SU-DHL-6 (cell line): ENCODE results near the gene CEP20.

Experiments used
- H2AFZ ChIP-seq: fragments of 200-600 bp; sonication (generic); 2 replicates; pipeline ENCODE4 v1.6.1; 2014; ENCODE audit warnings: low read depth, mild to moderate bottlenecking, moderate library complexity, mixed read lengths, antibody characterized with exemption, low read length; ENCODE audit not compliant: severe bottlenecking
- H3F3A ChIP-seq: fragments of 200-600 bp; shearing (Covaris generic); 2 replicates; pipeline ENCODE4 v1.6.0; 2016; ENCODE audit warnings: antibody characterized with exemption, mild to moderate bottlenecking; ENCODE audit not compliant: insufficient read depth
- H3K27ac ChIP-seq: fragments of 200-600 bp; sonication (generic); 2 replicates; pipeline ENCODE4 v1.5.1; 2016; ENCODE audit warnings: low read depth, mild to moderate bottlenecking, low read length, moderate library complexity, mixed read lengths
- H3K27me3 ChIP-seq: fragments of 200-600 bp; sonication (generic), shearing (Covaris generic); 2 replicates; pipeline ENCODE4 v1.6.0; 2014; ENCODE audit warnings: mild to moderate bottlenecking, low read length
- H3K36me3 ChIP-seq: fragments of 200-600 bp; sonication (generic); 2 replicates; pipeline ENCODE4 v1.6.1; 2014; ENCODE audit warnings: mild to moderate bottlenecking, low read length, mixed read lengths
- H3K4me2 ChIP-seq: fragments of 300-600, 200-600 bp; shearing (Covaris generic), sonication (generic); 2 replicates; pipeline ENCODE4 v1.6.0; 2014; ENCODE audit warnings: low read length, low read depth, mild to moderate bottlenecking; ENCODE audit not compliant: poor library complexity, severe bottlenecking
- H3K4me3 ChIP-seq: fragments of 200-600 bp; sonication (generic); 2 replicates; pipeline ENCODE4 v1.5.1; 2014; ENCODE audit warnings: antibody characterized with exemption, low read length, mild to moderate bottlenecking, mixed read lengths; ENCODE audit not compliant: insufficient read depth, poor library complexity, severe bottlenecking
- H3K79me2 ChIP-seq: fragments of 200-600 bp; sonication (generic); 2 replicates; pipeline ENCODE4 v1.6.1; 2014; ENCODE audit warnings: mild to moderate bottlenecking, low read length, moderate library complexity; ENCODE audit not compliant: insufficient read depth
- H3K9ac ChIP-seq: fragments of 200-600 bp; sonication (generic); 2 replicates; pipeline ENCODE4 v1.7.0; 2014; ENCODE audit warnings: mild to moderate bottlenecking, low read length
- H3K9me2 ChIP-seq: fragments of 200-600 bp; sonication (generic); replicated peaks from 2 replicates; pipeline ENCODE4 v1.6.1; 2014; ENCODE audit warnings: low read length; ENCODE audit not compliant: insufficient read depth
- H3K9me3 ChIP-seq: fragments of 200-600 bp; sonication (generic); 2 replicates; pipeline ENCODE4 v1.6.1; 2014; ENCODE audit warnings: low read length, mixed read lengths; ENCODE audit not compliant: insufficient read depth
- H4K20me1 ChIP-seq: fragments of 200-600 bp; sonication (generic); 2 replicates; pipeline ENCODE4 v1.6.1; 2014; ENCODE audit warnings: low read depth, mild to moderate bottlenecking, antibody characterized with exemption, low read length, moderate library complexity, mixed read lengths
- EZH2phosphoT487 ChIP-seq: fragments of 200-600 bp; sonication (generic), shearing (Covaris generic); conservative IDR thresholded peaks from 2 replicates; pipeline ENCODE4 v1.6.1; 2018; ENCODE audit warnings: mild to moderate bottlenecking, antibody characterized with exemption, low read length, moderate library complexity, mixed read lengths
- TF ChIP-seq, protein P1 (sequence below): fragments of 200-600 bp; sonication (generic); IDR thresholded peaks from one replicate; pipeline ENCODE4 v1.5.1; 2017; ENCODE audit warnings: antibody characterized with exemption, mild to moderate bottlenecking, low read length, moderate library complexity; ENCODE audit not compliant: insufficient read depth, poor library complexity, severe bottlenecking

Gene CEP20

DNA sequence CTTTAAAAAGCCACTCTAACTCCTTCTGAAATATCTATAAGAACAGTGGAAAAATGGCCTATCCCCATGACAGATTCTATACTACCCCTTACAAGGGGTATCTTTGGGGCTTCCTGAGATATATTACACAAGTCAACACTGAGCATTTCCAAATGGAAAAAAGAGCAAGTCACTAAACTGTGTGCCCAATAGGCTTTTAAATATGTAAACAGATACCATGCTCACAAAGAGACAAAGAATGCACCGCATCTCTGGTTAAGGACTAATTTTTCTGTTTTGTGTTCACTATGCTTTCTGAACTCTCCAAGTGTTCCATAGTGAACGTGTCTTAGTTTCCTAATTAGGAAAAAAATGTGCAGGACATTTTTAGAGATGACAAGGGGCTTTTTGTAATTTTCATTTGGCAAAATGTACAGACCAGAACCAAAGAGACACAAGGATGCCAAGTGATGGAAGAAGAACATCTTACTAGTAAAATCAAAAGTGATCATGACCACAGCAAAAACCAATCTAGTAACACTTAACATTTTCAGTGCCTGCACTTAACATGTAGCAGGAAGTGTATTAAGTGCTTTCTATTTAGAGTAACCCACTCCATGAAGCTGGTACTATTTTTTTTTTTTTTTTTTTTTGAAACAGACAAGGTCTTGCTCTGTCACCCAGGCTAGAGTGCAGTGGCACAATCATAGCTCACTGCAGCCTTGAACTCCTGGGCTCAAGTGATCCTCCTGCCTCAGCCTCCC lies 53.1 kb downstream of the CEP20 start:
- Histone ChIP-seq H3K36me3 (no peaks in the 10 kb centered on the region), H2AFZ (no peak overlapping the region), H4K20me1 (no peaks in the 10 kb centered on the region), H3F3A (no peaks in the 10 kb centered on the region), H3K9ac (no peak overlapping the region), H3K27ac (no peak overlapping the region), H3K9me3 (no peaks in the 10 kb centered on the region), H3K4me3 (no peak overlapping the region), H3K79me2 (no peaks in the 10 kb centered on the region), H3K9me2 (no peaks in the 10 kb centered on the region), H3K4me2 (no peak overlapping the region), H3K27me3 (no peaks in the 10 kb centered on the region)
- TF ChIP-seq, protein P1, sequence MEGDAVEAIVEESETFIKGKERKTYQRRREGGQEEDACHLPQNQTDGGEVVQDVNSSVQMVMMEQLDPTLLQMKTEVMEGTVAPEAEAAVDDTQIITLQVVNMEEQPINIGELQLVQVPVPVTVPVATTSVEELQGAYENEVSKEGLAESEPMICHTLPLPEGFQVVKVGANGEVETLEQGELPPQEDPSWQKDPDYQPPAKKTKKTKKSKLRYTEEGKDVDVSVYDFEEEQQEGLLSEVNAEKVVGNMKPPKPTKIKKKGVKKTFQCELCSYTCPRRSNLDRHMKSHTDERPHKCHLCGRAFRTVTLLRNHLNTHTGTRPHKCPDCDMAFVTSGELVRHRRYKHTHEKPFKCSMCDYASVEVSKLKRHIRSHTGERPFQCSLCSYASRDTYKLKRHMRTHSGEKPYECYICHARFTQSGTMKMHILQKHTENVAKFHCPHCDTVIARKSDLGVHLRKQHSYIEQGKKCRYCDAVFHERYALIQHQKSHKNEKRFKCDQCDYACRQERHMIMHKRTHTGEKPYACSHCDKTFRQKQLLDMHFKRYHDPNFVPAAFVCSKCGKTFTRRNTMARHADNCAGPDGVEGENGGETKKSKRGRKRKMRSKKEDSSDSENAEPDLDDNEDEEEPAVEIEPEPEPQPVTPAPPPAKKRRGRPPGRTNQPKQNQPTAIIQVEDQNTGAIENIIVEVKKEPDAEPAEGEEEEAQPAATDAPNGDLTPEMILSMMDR = no peak
- TF ChIP-seq EZH2phosphoT487 = no peak

DNA sequence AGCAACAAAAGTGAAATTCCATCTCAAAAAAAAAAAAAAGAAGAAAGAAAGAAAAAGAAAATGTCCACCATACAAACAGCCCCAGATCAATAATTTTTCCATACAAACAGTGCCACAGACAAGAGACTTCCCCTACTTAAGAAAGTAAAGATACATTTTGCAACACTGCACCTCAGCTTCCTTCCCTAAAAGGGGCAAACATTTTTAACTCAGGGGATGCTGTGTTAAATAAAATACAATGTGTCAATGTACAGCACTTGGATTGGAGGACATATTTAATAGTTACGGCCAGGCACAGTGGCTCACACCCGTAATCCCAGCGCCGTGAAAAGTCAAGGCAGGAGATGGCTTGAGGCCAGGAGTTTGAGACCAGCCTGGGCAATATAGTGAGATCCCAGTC lies 53.9 kb downstream of the CEP20 start:
- H3K4me2 ChIP-seq = no peak overlapping the region
- H3K4me3 ChIP-seq = no peak overlapping the region
- H3K9me2 ChIP-seq = no peaks in the 10 kb centered on the region
- no peak overlapping the region for H3K9ac ChIP-seq
- no peaks in the 10 kb centered on the region for H3K27me3 ChIP-seq
- no peaks in the 10 kb centered on the region for H3K36me3 ChIP-seq
- H2AFZ ChIP-seq = no peak overlapping the region
- no peak overlapping the region for H3K27ac ChIP-seq
- no peaks in the 10 kb centered on the region for H3K79me2 ChIP-seq
- no peaks in the 10 kb centered on the region for H3F3A ChIP-seq
- TF ChIP-seq EZH2phosphoT487 = no peak
- TF ChIP-seq, protein P1 = no peak
- H3K9me3 ChIP-seq = no peaks in the 10 kb centered on the region
- no peaks in the 10 kb centered on the region for H4K20me1 ChIP-seq

DNA sequence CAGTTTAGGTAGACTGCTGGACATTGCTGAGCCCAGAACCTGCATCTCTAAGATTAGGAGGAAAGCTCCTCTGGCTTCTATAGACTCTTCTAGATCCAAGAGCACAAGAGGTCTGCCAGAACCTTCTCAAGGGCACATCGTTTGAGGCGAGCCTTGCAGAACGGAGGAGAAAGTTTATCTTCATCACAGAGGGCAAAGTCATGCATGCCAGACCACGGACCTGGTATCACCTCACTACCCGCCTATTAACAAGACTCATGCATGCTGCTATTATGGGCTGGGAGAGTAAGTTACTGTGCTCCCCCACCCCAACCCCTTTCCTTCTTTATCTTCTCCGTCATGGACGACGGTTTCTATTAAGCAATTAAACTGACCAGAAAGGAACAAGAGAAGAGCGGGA lies 54.9 kb downstream of the CEP20 start:
- Histone ChIP-seq H3K36me3 (no peaks in the 10 kb centered on the region), H3K9ac (no peak overlapping the region), H3K27ac (no peak overlapping the region), H3K27me3 (no peaks in the 10 kb centered on the region), H3K9me3 (no peaks in the 10 kb centered on the region), H3K4me3 (no peak overlapping the region), H3K9me2 (no peaks in the 10 kb centered on the region), H3F3A (no peaks in the 10 kb centered on the region), H4K20me1 (no peaks in the 10 kb centered on the region), H3K4me2 (no peak overlapping the region), H2AFZ (no peak overlapping the region), H3K79me2 (no peaks in the 10 kb centered on the region)
- TF ChIP-seq, protein P1 = no peak
- no peak for TF ChIP-seq EZH2phosphoT487
